HCT116 (cell line): ENCODE results near the gene TMEM169. TPM values are rescaled to one million over a fixed set of nuclear protein-coding genes. Genes with fewer than 3 reads are reported as not detected.

Experiments used
- ATAC-seq: fragments of 200-7000 bp; cut with Tn5 transposase; 2 replicates; pipeline ENCODE4 v1.9.1; 2020; ENCODE audit warnings: mild to moderate bottlenecking, moderate library complexity
- BruUV-seq: library from RNA; stranded (reverse); fragments of 400-500 nt; replicated peaks from 2 replicates; lab custom pipeline; 2021; lab: Mats Ljungman, UMichigan
- CTCF ChIA-PET: fragments of 300-600 bp; sonication (Branson Sonifier 250); formaldehyde crosslinking; loops from one replicate; lab custom pipeline; 2021; ENCODE audit warnings: antibody characterized with exemption; lab: Charles Lee
- POLR2A ChIA-PET: fragments of 300-600, 350-600 bp; sonication (Branson Sonifier 250); formaldehyde crosslinking; loops from one replicate; lab custom pipeline; 2021; ENCODE audit warnings: antibody characterized with exemption; lab: Charles Lee
- RAD21 ChIA-PET, 2 experiments: fragments of 300-600 bp; sonication (Branson Sonifier 250); formaldehyde crosslinking; loops; one replicate each; lab custom pipeline; 2023; ENCODE audit warnings: low total read pairs in 2 of 2; ENCODE audit not compliant: uncharacterized antibody in 2 of 2, unreplicated experiment in 2 of 2, low non-redundant PET in 1 of 2; lab: Charles Lee
- DNase-seq: peaks from one replicate; pipeline ENCODE4 v3.0.0-alpha.2; 2010; ENCODE audit warnings: low read depth, low spot score
- H2AFZ ChIP-seq: fragments of 200-600 bp; shearing (Covaris generic), sonication (generic); 2 replicates; pipeline ENCODE4 v1.6.1; 2017; ENCODE audit warnings: low read depth, mixed run types, mixed read lengths, antibody characterized with exemption, low read length; ENCODE audit not compliant: poor library complexity, severe bottlenecking
- H3K27ac ChIP-seq: 2 replicates; pipeline ENCODE4 v1.5.1; 2012; ENCODE audit warnings: low read depth, low read length
- H3K27me3 ChIP-seq: fragments of 200-600 bp; sonication (generic); 2 replicates; pipeline ENCODE4 v1.6.1; 2016; ENCODE audit warnings: mixed run types, low read length, mixed read lengths; ENCODE audit not compliant: insufficient read depth
- H3K36me3 ChIP-seq, 2 experiments: fragments of 200-500 bp in 1 of 2; fragments of 200-600 bp in 1 of 2; sonication (Bioruptor generic) in 1 of 2; sonication (generic) in 1 of 2; 2 replicates each; pipeline versions ENCODE4 v1.5.1 to v1.6.1; 2014 to 2016; ENCODE audit warnings: low read length in 2 of 2, inconsistent platforms in 1 of 2, mixed read lengths in 1 of 2, mixed run types in 1 of 2; ENCODE audit not compliant: insufficient read depth in 2 of 2, control insufficient read depth in 1 of 2
- H3K4me1 ChIP-seq, 2 experiments: fragments of 200-600 bp in 1 of 2; sonication (generic) in 1 of 2; 2 replicates each; pipeline versions ENCODE4 v1.5.1 to v1.6.1; 2012 to 2017; ENCODE audit warnings: low read length in 2 of 2, inconsistent platforms in 1 of 2, mild to moderate bottlenecking in 1 of 2, mixed read lengths in 1 of 2, mixed run types in 1 of 2, moderate library complexity in 1 of 2; ENCODE audit not compliant: insufficient read depth in 2 of 2, control insufficient read depth in 1 of 2
- H3K4me2 ChIP-seq: fragments of 200-600 bp; sonication (generic); 2 replicates; pipeline ENCODE4 v1.6.1; 2017; ENCODE audit warnings: mixed run types, low read length, mixed read lengths
- H3K4me3 ChIP-seq, 2 experiments: fragments of 200-600 bp in 1 of 2; sonication (generic) in 1 of 2; replicated peaks in 1 of 2; 2 replicates each; pipeline ENCODE4 v1.5.1; 2011 to 2016; ENCODE audit warnings: low read length in 2 of 2, control low read depth in 1 of 2, low read depth in 1 of 2, mild to moderate bottlenecking in 1 of 2, mixed read lengths in 1 of 2, mixed run types in 1 of 2
- H3K79me2 ChIP-seq: fragments of 200-600 bp; sonication (generic); 2 replicates; pipeline ENCODE4 v1.6.1; 2017; ENCODE audit warnings: mild to moderate bottlenecking, mixed run types, low read length, moderate library complexity, mixed read lengths; ENCODE audit not compliant: insufficient read depth
- H3K9ac ChIP-seq: fragments of 200-600 bp; sonication (generic); 2 replicates; pipeline ENCODE4 v1.6.1; 2016; ENCODE audit warnings: low read length, mixed read lengths
- H3K9me2 ChIP-seq: fragments of 200-600 bp; sonication (generic), shearing (Covaris generic); 2 replicates; pipeline ENCODE4 v1.6.1; 2017; ENCODE audit warnings: mixed run types, mild to moderate bottlenecking, moderate library complexity; ENCODE audit not compliant: insufficient read depth
- H3K9me3 ChIP-seq, 2 experiments: fragments of 200-500 bp in 1 of 2; fragments of 200-600 bp in 1 of 2; sonication (Bioruptor generic) in 1 of 2; sonication (generic) in 1 of 2; 2 replicates each; pipeline ENCODE4 v1.6.1; 2014 to 2017; ENCODE audit warnings: low read length in 2 of 2, mixed read lengths in 2 of 2, inconsistent platforms in 1 of 2, low read depth in 1 of 2, mild to moderate bottlenecking in 1 of 2, mixed run types in 1 of 2, moderate library complexity in 1 of 2; ENCODE audit not compliant: control insufficient read depth in 1 of 2, insufficient read depth in 1 of 2
- H4K20me1 ChIP-seq: fragments of 200-600 bp; sonication (generic), shearing (Covaris generic); 2 replicates; pipeline ENCODE4 v1.6.1; 2017; ENCODE audit warnings: mixed run types, mild to moderate bottlenecking, moderate library complexity; ENCODE audit not compliant: insufficient read depth
- EGR1 ChIP-seq: IDR thresholded peaks from 2 replicates; pipeline ENCODE4 v1.6.1; 2012; ENCODE audit warnings: low read depth
- EZH2 ChIP-seq: fragments of 200-600 bp; sonication (generic); IDR thresholded peaks from 2 replicates; pipeline ENCODE4 v1.6.1; 2017; ENCODE audit warnings: antibody characterized with exemption, mixed run types
- FOSL1 ChIP-seq: IDR thresholded peaks from 2 replicates; pipeline ENCODE4 v1.6.1; 2012; ENCODE audit warnings: low read depth
- JUND ChIP-seq: IDR thresholded peaks from 2 replicates; pipeline ENCODE4 v1.6.1; 2012
- POLR2AphosphoS5 ChIP-seq: IDR thresholded peaks from 2 replicates; pipeline ENCODE4 v1.6.1; 2011; ENCODE audit warnings: mild to moderate bottlenecking, low read depth, low read length, moderate library complexity
- ZBTB33 ChIP-seq: IDR thresholded peaks from 2 replicates; pipeline ENCODE4 v1.6.1; 2011; ENCODE audit warnings: mild to moderate bottlenecking, low read length, moderate library complexity; ENCODE audit not compliant: insufficient replicate concordance; ENCODE audit errors: extremely low read depth
- intact Hi-C: fragments of 100-400 bp; cut with micrococcal nuclease; formaldehyde crosslinking; loops from 2 replicates; pipeline ENCODE4 v1.10.0; 2022
- total RNA-seq: library from RNA; stranded (reverse); gene quantifications from one replicate; pipeline ENCODE4 v1.2.1, GENCODE V29; 2021; ENCODE audit not compliant: unreplicated experiment

The TMEM169 gene
- total RNA-seq, 1 experiment from 2014 or later: 0.42 TPM

GRCh38 chr2:216086207-216086893, 4.6 kb downstream of the TMEM169 start:
- Histone ChIP-seq H3K27me3 (no peaks in the 10 kb centered on the region), H3K36me3 (no peaks in the 10 kb centered on the region), H3K9me3 (no peaks in the 10 kb centered on the region), H3K9ac (no peak overlapping the region), H3K4me1 (peaks cover 4 to 8% of the 10 kb centered on the region in 2 experiments; a peak in 3 of 4 replicates), H3K27ac (no peak overlapping the region), H3K4me3 (no peak overlapping the region), H3K4me2 (no peak overlapping the region), H3K79me2 (no peaks in the 10 kb centered on the region), H2AFZ (no peak overlapping the region), H3K9me2 (no peaks in the 10 kb centered on the region), H4K20me1 (no peaks in the 10 kb centered on the region)
- ChIA-PET CTCF (no interaction called here), RAD21 (no interaction called here), POLR2A (no interaction called here)
- intact Hi-C loops: no loop called here
- DNase-seq (no peak), ATAC-seq (no peak)
- TF ChIP-seq FOSL1 (no peak), EGR1 (no peak), ZBTB33 (no peak), POLR2AphosphoS5 (no peak)
- BruUV-seq: no TSS peak

- POLR2A ChIA-PET: no interaction called here
- H3K9me2 ChIP-seq: no peaks in the 10 kb centered on the region
- no TSS peak for BruUV-seq
Observed at GRCh38 chr2:216090369-216090786, 8.7 kb downstream of the TMEM169 start.

More at GRCh38 chr2:216090369-216090786, 8.7 kb downstream of the TMEM169 start:
- H3K4me3 ChIP-seq: no peak overlapping the region
- no peak overlapping the region for H3K9ac ChIP-seq
- no peak for ATAC-seq
- RAD21 ChIA-PET: no interaction called here
- intact Hi-C loops: no loop called here
- no peak overlapping the region for H2AFZ ChIP-seq
- TF ChIP-seq EZH2 (no peak), JUND (no peak)
- TF ChIP-seq, all 23 proteins: peak for 0
- Histone ChIP-seq H3K4me1 (no peaks in the 10 kb centered on the region), H3K4me2 (no peak overlapping the region), H3K27ac (no peak overlapping the region), H3K36me3 (no peaks in the 10 kb centered on the region), H3K9me3 (no peaks in the 10 kb centered on the region), H3K27me3 (no peaks in the 10 kb centered on the region), H4K20me1 (no peaks in the 10 kb centered on the region), H3K79me2 (no peaks in the 10 kb centered on the region)
- CTCF ChIA-PET: no interaction called here
- no peak for DNase-seq
